HCT116 (cell line): Measurements from ENCODE around the gene PHYH. TPM values are rescaled to one million over a fixed set of nuclear protein-coding genes. Genes with fewer than 3 reads are reported as not detected.

Source experiments
- ATAC-seq: fragments of 200-7000 bp; cut with Tn5 transposase; 2 replicates; pipeline ENCODE4 v1.9.1; 2020; ENCODE audit warnings: mild to moderate bottlenecking, moderate library complexity
- BruUV-seq: library from RNA; stranded (reverse); fragments of 400-500 nt; replicated peaks from 2 replicates; lab custom pipeline; 2021; lab: Mats Ljungman, UMichigan
- CTCF ChIA-PET: fragments of 300-600 bp; sonication (Branson Sonifier 250); formaldehyde crosslinking; loops from one replicate; lab custom pipeline; 2021; ENCODE audit warnings: antibody characterized with exemption; lab: Charles Lee
- POLR2A ChIA-PET: fragments of 300-600, 350-600 bp; sonication (Branson Sonifier 250); formaldehyde crosslinking; loops from one replicate; lab custom pipeline; 2021; ENCODE audit warnings: antibody characterized with exemption; lab: Charles Lee
- RAD21 ChIA-PET, 2 experiments: fragments of 300-600 bp; sonication (Branson Sonifier 250); formaldehyde crosslinking; loops; one replicate each; lab custom pipeline; 2023; ENCODE audit warnings: low total read pairs in 2 of 2; ENCODE audit not compliant: uncharacterized antibody in 2 of 2, unreplicated experiment in 2 of 2, low non-redundant PET in 1 of 2; lab: Charles Lee
- DNase-seq: peaks from one replicate; pipeline ENCODE4 v3.0.0-alpha.2; 2010; ENCODE audit warnings: low read depth, low spot score
- H2AFZ ChIP-seq: fragments of 200-600 bp; shearing (Covaris generic), sonication (generic); 2 replicates; pipeline ENCODE4 v1.6.1; 2017; ENCODE audit warnings: low read depth, mixed run types, mixed read lengths, antibody characterized with exemption, low read length; ENCODE audit not compliant: poor library complexity, severe bottlenecking
- H3K27ac ChIP-seq: 2 replicates; pipeline ENCODE4 v1.5.1; 2012; ENCODE audit warnings: low read depth, low read length
- H3K27me3 ChIP-seq: fragments of 200-600 bp; sonication (generic); 2 replicates; pipeline ENCODE4 v1.6.1; 2016; ENCODE audit warnings: mixed run types, low read length, mixed read lengths; ENCODE audit not compliant: insufficient read depth
- H3K36me3 ChIP-seq, 2 experiments: fragments of 200-500 bp in 1 of 2; fragments of 200-600 bp in 1 of 2; sonication (Bioruptor generic) in 1 of 2; sonication (generic) in 1 of 2; 2 replicates each; pipeline versions ENCODE4 v1.5.1 to v1.6.1; 2014 to 2016; ENCODE audit warnings: low read length in 2 of 2, inconsistent platforms in 1 of 2, mixed read lengths in 1 of 2, mixed run types in 1 of 2; ENCODE audit not compliant: insufficient read depth in 2 of 2, control insufficient read depth in 1 of 2
- H3K4me1 ChIP-seq, 2 experiments: fragments of 200-600 bp in 1 of 2; sonication (generic) in 1 of 2; 2 replicates each; pipeline versions ENCODE4 v1.5.1 to v1.6.1; 2012 to 2017; ENCODE audit warnings: low read length in 2 of 2, inconsistent platforms in 1 of 2, mild to moderate bottlenecking in 1 of 2, mixed read lengths in 1 of 2, mixed run types in 1 of 2, moderate library complexity in 1 of 2; ENCODE audit not compliant: insufficient read depth in 2 of 2, control insufficient read depth in 1 of 2
- H3K4me2 ChIP-seq: fragments of 200-600 bp; sonication (generic); 2 replicates; pipeline ENCODE4 v1.6.1; 2017; ENCODE audit warnings: mixed run types, low read length, mixed read lengths
- H3K4me3 ChIP-seq, 2 experiments: fragments of 200-600 bp in 1 of 2; sonication (generic) in 1 of 2; replicated peaks in 1 of 2; 2 replicates each; pipeline ENCODE4 v1.5.1; 2011 to 2016; ENCODE audit warnings: low read length in 2 of 2, control low read depth in 1 of 2, low read depth in 1 of 2, mild to moderate bottlenecking in 1 of 2, mixed read lengths in 1 of 2, mixed run types in 1 of 2
- H3K79me2 ChIP-seq: fragments of 200-600 bp; sonication (generic); 2 replicates; pipeline ENCODE4 v1.6.1; 2017; ENCODE audit warnings: mild to moderate bottlenecking, mixed run types, low read length, moderate library complexity, mixed read lengths; ENCODE audit not compliant: insufficient read depth
- H3K9ac ChIP-seq: fragments of 200-600 bp; sonication (generic); 2 replicates; pipeline ENCODE4 v1.6.1; 2016; ENCODE audit warnings: low read length, mixed read lengths
- H3K9me2 ChIP-seq: fragments of 200-600 bp; sonication (generic), shearing (Covaris generic); 2 replicates; pipeline ENCODE4 v1.6.1; 2017; ENCODE audit warnings: mixed run types, mild to moderate bottlenecking, moderate library complexity; ENCODE audit not compliant: insufficient read depth
- H3K9me3 ChIP-seq, 2 experiments: fragments of 200-500 bp in 1 of 2; fragments of 200-600 bp in 1 of 2; sonication (Bioruptor generic) in 1 of 2; sonication (generic) in 1 of 2; 2 replicates each; pipeline ENCODE4 v1.6.1; 2014 to 2017; ENCODE audit warnings: low read length in 2 of 2, mixed read lengths in 2 of 2, inconsistent platforms in 1 of 2, low read depth in 1 of 2, mild to moderate bottlenecking in 1 of 2, mixed run types in 1 of 2, moderate library complexity in 1 of 2; ENCODE audit not compliant: control insufficient read depth in 1 of 2, insufficient read depth in 1 of 2
- H4K20me1 ChIP-seq: fragments of 200-600 bp; sonication (generic), shearing (Covaris generic); 2 replicates; pipeline ENCODE4 v1.6.1; 2017; ENCODE audit warnings: mixed run types, mild to moderate bottlenecking, moderate library complexity; ENCODE audit not compliant: insufficient read depth
- CEBPB ChIP-seq: IDR thresholded peaks from 2 replicates; pipeline ENCODE4 v1.6.1; 2012; ENCODE audit warnings: low read depth
- EZH2 ChIP-seq: fragments of 200-600 bp; sonication (generic); IDR thresholded peaks from 2 replicates; pipeline ENCODE4 v1.6.1; 2017; ENCODE audit warnings: antibody characterized with exemption, mixed run types
- EZH2phosphoT487 ChIP-seq: fragments of 200-600 bp; IDR thresholded peaks from 2 replicates; pipeline ENCODE4 v1.6.1; 2018; ENCODE audit warnings: antibody characterized with exemption, borderline replicate concordance
- REST ChIP-seq: IDR thresholded peaks from 2 replicates; pipeline ENCODE4 v1.6.1; 2012; ENCODE audit warnings: low read depth
- SRF ChIP-seq: IDR thresholded peaks from 2 replicates; pipeline ENCODE4 v1.6.1; 2012; ENCODE audit warnings: low read depth
- TCF7L2 ChIP-seq: IDR thresholded peaks from 2 replicates; pipeline ENCODE4 v1.7.0; 2011; ENCODE audit warnings: borderline replicate concordance, inconsistent platforms; ENCODE audit not compliant: insufficient read depth, insufficient read length; ENCODE audit errors: extremely low read depth
- ZFX ChIP-seq: fragments of 450-650 bp; IDR thresholded peaks from 2 replicates; pipeline ENCODE4 v1.6.1; 2017
- ZNF274 ChIP-seq: fragments of 200-500 bp; sonication (Bioruptor generic); IDR thresholded peaks from 2 replicates; pipeline ENCODE4 v1.6.1; 2014; ENCODE audit warnings: mild to moderate bottlenecking, low read depth, low read length, inconsistent platforms
- intact Hi-C: fragments of 100-400 bp; cut with micrococcal nuclease; formaldehyde crosslinking; loops from 2 replicates; pipeline ENCODE4 v1.10.0; 2022
- total RNA-seq: library from RNA; stranded (reverse); gene quantifications from one replicate; pipeline ENCODE4 v1.2.1, GENCODE V29; 2021; ENCODE audit not compliant: unreplicated experiment
- TF ChIP-seq, protein P1 (sequence below): IDR thresholded peaks from 2 replicates; pipeline ENCODE4 v1.6.1; 2012
- TF ChIP-seq, protein P2 (sequence below): IDR thresholded peaks from 2 replicates; pipeline ENCODE4 v1.6.1; 2011; ENCODE audit warnings: mild to moderate bottlenecking, low read length, moderate library complexity; ENCODE audit not compliant: insufficient replicate concordance; ENCODE audit errors: extremely low read depth

Gene PHYH
- total RNA-seq, 1 experiment from 2014 or later = 15.3 TPM

- TF ChIP-seq EZH2phosphoT487 (no peak), SRF (no peak), ZFX (no peak), ZNF274 (no peak), REST (no peak), CEBPB (no peak)
- no peak overlapping the region for H3K4me3 ChIP-seq
- ChIA-PET RAD21 (no interaction called here), CTCF (no interaction called here), POLR2A (no interaction called here)
- BruUV-seq = no TSS peak
- H3K79me2 ChIP-seq = no peaks in the 10 kb centered on the region
- intact Hi-C loops = no loop called here
- no peaks in the 10 kb centered on the region for H3K9me2 ChIP-seq
- H4K20me1 ChIP-seq = no peaks in the 10 kb centered on the region
- no peak for ATAC-seq
- H3K27ac ChIP-seq = no peak overlapping the region
- H2AFZ ChIP-seq = no peak overlapping the region
- H3K4me1 ChIP-seq = no peaks in the 10 kb centered on the region
- peaks cover 31 to 50% of the 10 kb centered on the region in 2 experiments; a peak in 3 of 4 replicates for H3K36me3 ChIP-seq
- DNase-seq = no peak
- H3K9ac ChIP-seq = no peak overlapping the region
- no peaks in the 10 kb centered on the region for H3K27me3 ChIP-seq
- H3K9me3 ChIP-seq = no peaks in the 10 kb centered on the region
- no peak overlapping the region for H3K4me2 ChIP-seq
Observed at GRCh38 chr10:13327534-13327933, 27.7 kb upstream of the PHYH start.

GRCh38 chr10:13322615-13323148, 22.8 kb upstream of the PHYH start:
- Histone ChIP-seq H3K27ac (no peak overlapping the region), H3K9me2 (no peaks in the 10 kb centered on the region), H3K36me3 (peaks cover 13 to 38% of the 10 kb centered on the region in 2 experiments; a peak in 3 of 4 replicates), H3K4me1 (no peaks in the 10 kb centered on the region), H3K9me3 (no peaks in the 10 kb centered on the region), H3K27me3 (no peaks in the 10 kb centered on the region), H3K9ac (no peak overlapping the region), H3K4me3 (no peak overlapping the region), H3K4me2 (no peak overlapping the region), H2AFZ (no peak overlapping the region), H4K20me1 (no peaks in the 10 kb centered on the region), H3K79me2 (no peaks in the 10 kb centered on the region)
- TF ChIP-seq, protein P1, sequence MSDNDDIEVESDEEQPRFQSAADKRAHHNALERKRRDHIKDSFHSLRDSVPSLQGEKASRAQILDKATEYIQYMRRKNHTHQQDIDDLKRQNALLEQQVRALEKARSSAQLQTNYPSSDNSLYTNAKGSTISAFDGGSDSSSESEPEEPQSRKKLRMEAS = no peak
- TF ChIP-seq TCF7L2 = no peak
- TF ChIP-seq, protein P2, sequence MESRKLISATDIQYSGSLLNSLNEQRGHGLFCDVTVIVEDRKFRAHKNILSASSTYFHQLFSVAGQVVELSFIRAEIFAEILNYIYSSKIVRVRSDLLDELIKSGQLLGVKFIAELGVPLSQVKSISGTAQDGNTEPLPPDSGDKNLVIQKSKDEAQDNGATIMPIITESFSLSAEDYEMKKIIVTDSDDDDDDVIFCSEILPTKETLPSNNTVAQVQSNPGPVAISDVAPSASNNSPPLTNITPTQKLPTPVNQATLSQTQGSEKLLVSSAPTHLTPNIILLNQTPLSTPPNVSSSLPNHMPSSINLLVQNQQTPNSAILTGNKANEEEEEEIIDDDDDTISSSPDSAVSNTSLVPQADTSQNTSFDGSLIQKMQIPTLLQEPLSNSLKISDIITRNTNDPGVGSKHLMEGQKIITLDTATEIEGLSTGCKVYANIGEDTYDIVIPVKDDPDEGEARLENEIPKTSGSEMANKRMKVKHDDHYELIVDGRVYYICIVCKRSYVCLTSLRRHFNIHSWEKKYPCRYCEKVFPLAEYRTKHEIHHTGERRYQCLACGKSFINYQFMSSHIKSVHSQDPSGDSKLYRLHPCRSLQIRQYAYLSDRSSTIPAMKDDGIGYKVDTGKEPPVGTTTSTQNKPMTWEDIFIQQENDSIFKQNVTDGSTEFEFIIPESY = no peak
- TF ChIP-seq EZH2 = no peak
- intact Hi-C loops = no loop called here
- DNase-seq (no peak), ATAC-seq (no peak)
- RAD21 ChIA-PET = no interaction called here
- CTCF ChIA-PET = no interaction called here
- no TSS peak for BruUV-seq
- POLR2A ChIA-PET = no interaction called here
